HEK293 (cell line): ENCODE data around the gene TRIM47.

Source experiments
- CTCF ChIA-PET: fragments of 350-600 bp; formaldehyde crosslinking; extraction: SDS; loops from one replicate; lab custom pipeline; 2021; ENCODE audit warnings: antibody characterized with exemption; lab: Yijun Ruan, JAX
- POLR2A ChIA-PET: fragments of 300-600 bp; formaldehyde crosslinking; extraction: SDS; loops from one replicate; lab custom pipeline; 2020; ENCODE audit warnings: antibody characterized with exemption, inconsistent platforms; lab: Yijun Ruan, JAX
- H3K27ac ChIP-seq: fragments of 200-500 bp; sonication (Bioruptor generic); 2 replicates; pipeline ENCODE4 v1.5.1; 2014; ENCODE audit warnings: low read depth, low read length, control low read depth, inconsistent platforms; ENCODE audit errors: extremely low read depth
- H3K36me3 ChIP-seq, 2 experiments: fragments of 200-500 bp in 1 of 2; sonication (Bioruptor generic) in 1 of 2; 1 replicate in 1 of 2; 2 replicates in 1 of 2; pipeline ENCODE4 v1.5.1; 2014 to 2017; ENCODE audit warnings: inconsistent platforms in 2 of 2, low read length in 2 of 2; ENCODE audit not compliant: control insufficient read depth in 2 of 2, insufficient read depth in 1 of 2
- H3K4me1 ChIP-seq: fragments of 200-500 bp; sonication (Bioruptor generic); 2 replicates; pipeline ENCODE4 v1.5.1; 2014; ENCODE audit warnings: mild to moderate bottlenecking, low read length, inconsistent platforms; ENCODE audit not compliant: control insufficient read depth, insufficient read depth
- H3K4me3 ChIP-seq: 2 replicates; pipeline ENCODE4 v1.5.1; 2011; ENCODE audit warnings: low read depth, mild to moderate bottlenecking, control low read depth, low read length, moderate library complexity
- H3K9me3 ChIP-seq: fragments of 200-500 bp; sonication (Bioruptor generic); 2 replicates; pipeline ENCODE4 v1.5.1; 2014; ENCODE audit warnings: low read depth, low read length, inconsistent platforms; ENCODE audit not compliant: control insufficient read depth, insufficient read depth
- GFI1B ChIP-seq: fragments of 450-650 bp; formaldehyde crosslinking; IDR thresholded peaks from 2 replicates; pipeline ENCODE4 v1.5.1; 2016; ENCODE audit warnings: missing biosample characterization, missing genetic modification characterization
- RBAK ChIP-seq: fragments of 450-650 bp; formaldehyde crosslinking; IDR thresholded peaks from 2 replicates; pipeline ENCODE4 v1.5.1; 2016; ENCODE audit warnings: missing biosample characterization, missing genetic modification characterization
- YY2 ChIP-seq: fragments of 450-650 bp; formaldehyde crosslinking; IDR thresholded peaks from 2 replicates; pipeline ENCODE4 v1.5.1; 2016; ENCODE audit warnings: missing biosample characterization, missing genetic modification characterization
- ZBTB17 ChIP-seq: fragments of 450-650 bp; formaldehyde crosslinking; IDR thresholded peaks from 2 replicates; pipeline ENCODE4 v1.5.1; 2016; ENCODE audit warnings: missing biosample characterization, missing genetic modification characterization
- ZBTB20 ChIP-seq: fragments of 450-650 bp; formaldehyde crosslinking; IDR thresholded peaks from 2 replicates; pipeline ENCODE4 v1.5.1; 2016; ENCODE audit warnings: missing biosample characterization, missing genetic modification characterization
- ZBTB48 ChIP-seq: fragments of 450-650 bp; formaldehyde crosslinking; IDR thresholded peaks from 2 replicates; pipeline ENCODE4 v1.5.1; 2016; ENCODE audit warnings: missing biosample characterization, missing genetic modification characterization
- ZBTB7A ChIP-seq: fragments of 450-650 bp; formaldehyde crosslinking; IDR thresholded peaks from 2 replicates; pipeline ENCODE4 v1.5.1; 2016; ENCODE audit warnings: low read depth, missing biosample characterization, missing genetic modification characterization
- ZFHX2 ChIP-seq: fragments of 450-650 bp; formaldehyde crosslinking; conservative IDR thresholded peaks from 2 replicates; pipeline ENCODE4 v1.5.1; 2016; ENCODE audit warnings: missing biosample characterization, missing genetic modification characterization
- ZNF10 ChIP-seq: fragments of 450-650 bp; formaldehyde crosslinking; IDR thresholded peaks from 2 replicates; pipeline ENCODE4 v1.5.1; 2017; ENCODE audit warnings: missing biosample characterization, missing genetic modification characterization
- ZNF16 ChIP-seq: fragments of 450-650 bp; formaldehyde crosslinking; IDR thresholded peaks from 2 replicates; pipeline ENCODE4 v1.5.1; 2016; ENCODE audit warnings: low read depth, missing biosample characterization, missing genetic modification characterization
- ZNF169 ChIP-seq: fragments of 450-650 bp; formaldehyde crosslinking; IDR thresholded peaks from 2 replicates; pipeline ENCODE4 v1.5.1; 2016; ENCODE audit warnings: missing biosample characterization, missing genetic modification characterization
- ZNF266 ChIP-seq: fragments of 450-650 bp; formaldehyde crosslinking; IDR thresholded peaks from 2 replicates; pipeline ENCODE4 v1.5.1; 2016; ENCODE audit warnings: missing biosample characterization, missing genetic modification characterization, low read depth
- ZNF354C ChIP-seq: fragments of 450-650 bp; formaldehyde crosslinking; IDR thresholded peaks from 2 replicates; pipeline ENCODE4 v1.5.1; 2016; ENCODE audit warnings: missing biosample characterization, missing genetic modification characterization, low read depth, borderline replicate concordance
- ZNF366 ChIP-seq: fragments of 450-650 bp; formaldehyde crosslinking; conservative IDR thresholded peaks from 2 replicates; pipeline ENCODE4 v1.5.1; 2016; ENCODE audit warnings: missing biosample characterization, missing genetic modification characterization
- ZNF514 ChIP-seq: fragments of 450-650 bp; formaldehyde crosslinking; IDR thresholded peaks from 2 replicates; pipeline ENCODE4 v1.5.1; 2016; ENCODE audit warnings: missing biosample characterization, missing genetic modification characterization
- ZNF600 ChIP-seq: fragments of 450-650 bp; formaldehyde crosslinking; IDR thresholded peaks from 2 replicates; pipeline ENCODE4 v1.5.1; 2016; ENCODE audit warnings: missing biosample characterization, missing genetic modification characterization
- ZNF660 ChIP-seq: fragments of 450-650 bp; IDR thresholded peaks from 2 replicates; pipeline ENCODE4 v1.5.1; 2018; ENCODE audit warnings: missing biosample characterization, mild to moderate bottlenecking, missing genetic modification characterization
- ZNF677 ChIP-seq: fragments of 450-650 bp; IDR thresholded peaks from 2 replicates; pipeline ENCODE4 v1.5.0; 2018; ENCODE audit warnings: missing biosample characterization, mild to moderate bottlenecking, missing genetic modification characterization, moderate library complexity
- ZNF777 ChIP-seq: fragments of 450-650 bp; formaldehyde crosslinking; IDR thresholded peaks from 2 replicates; pipeline ENCODE4 v1.5.1; 2017; ENCODE audit warnings: missing biosample characterization, missing genetic modification characterization, borderline replicate concordance
- ZSCAN30 ChIP-seq: fragments of 450-650 bp; IDR thresholded peaks from 2 replicates; pipeline ENCODE4 v1.5.1; 2018; ENCODE audit warnings: missing biosample characterization, mild to moderate bottlenecking, missing genetic modification characterization, moderate library complexity
- TF ChIP-seq, protein P1 (sequence below): fragments of 450-650 bp; formaldehyde crosslinking; IDR thresholded peaks from 2 replicates; pipeline ENCODE4 v1.5.1; 2017; ENCODE audit warnings: missing biosample characterization, mild to moderate bottlenecking, missing genetic modification characterization, moderate library complexity
- TF ChIP-seq, protein P2 (sequence below): fragments of 450-650 bp; formaldehyde crosslinking; IDR thresholded peaks from 2 replicates; pipeline ENCODE4 v1.5.1; 2016; ENCODE audit warnings: missing biosample characterization, missing genetic modification characterization
- TF ChIP-seq, protein P3 (sequence below): IDR thresholded peaks from 2 replicates; pipeline ENCODE4 v1.6.1; 2011; ENCODE audit warnings: mild to moderate bottlenecking, low read depth, low read length, borderline replicate concordance
- TF ChIP-seq, protein P4 (sequence below): fragments of 450-650 bp; formaldehyde crosslinking; IDR thresholded peaks from 2 replicates; pipeline ENCODE4 v1.5.1; 2016; ENCODE audit warnings: missing biosample characterization, missing genetic modification characterization

TRIM47 gene

DNA sequence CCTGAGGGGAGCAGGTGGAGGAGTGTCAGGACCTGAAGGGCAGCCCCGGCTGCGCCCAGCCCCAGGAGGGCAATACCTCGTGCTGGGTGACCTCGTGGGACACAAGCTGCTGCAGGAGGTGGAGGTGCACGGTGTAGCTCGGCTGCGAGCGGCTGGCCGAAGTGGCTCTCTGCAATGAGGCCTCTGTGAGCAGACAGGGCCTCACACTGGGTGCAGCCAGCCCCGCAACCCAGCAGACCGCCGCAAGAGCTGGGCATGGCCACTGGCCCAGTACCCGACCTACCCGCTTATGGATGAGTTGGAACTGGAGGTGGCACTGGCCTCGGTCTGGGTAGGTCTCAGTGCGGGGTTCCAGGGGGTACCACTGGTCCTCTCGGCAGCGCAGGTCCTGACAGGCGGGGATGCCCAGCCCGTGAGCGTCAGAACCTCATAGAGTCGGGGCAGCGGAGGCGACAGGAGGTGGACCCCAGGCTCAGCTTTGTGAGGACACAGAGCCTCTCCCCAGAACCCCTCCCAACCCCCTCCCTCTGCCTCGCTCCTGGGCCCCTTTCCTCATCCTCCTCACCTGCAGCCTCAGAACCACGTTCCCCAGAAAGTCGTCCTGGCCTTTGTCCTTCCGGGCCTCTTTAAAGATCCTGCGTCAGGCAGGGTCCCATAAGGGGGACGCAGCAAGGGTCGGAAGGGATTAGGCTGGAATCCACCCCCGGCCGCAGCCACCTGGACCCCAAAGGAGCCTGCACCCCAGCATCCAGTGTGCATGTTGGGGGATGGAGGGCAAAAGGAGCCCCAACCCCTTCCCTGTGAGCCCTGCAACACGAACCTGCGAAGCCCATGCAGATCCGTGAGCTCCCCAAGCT is 38.2 kb downstream of the TRIM47 start (continued):
- no peak for TF ChIP-seq ZBTB7A (tag by site-specific recombination)
- TF ChIP-seq RBAK (tag by site-specific recombination): no peak
- TF ChIP-seq, protein P1, sequence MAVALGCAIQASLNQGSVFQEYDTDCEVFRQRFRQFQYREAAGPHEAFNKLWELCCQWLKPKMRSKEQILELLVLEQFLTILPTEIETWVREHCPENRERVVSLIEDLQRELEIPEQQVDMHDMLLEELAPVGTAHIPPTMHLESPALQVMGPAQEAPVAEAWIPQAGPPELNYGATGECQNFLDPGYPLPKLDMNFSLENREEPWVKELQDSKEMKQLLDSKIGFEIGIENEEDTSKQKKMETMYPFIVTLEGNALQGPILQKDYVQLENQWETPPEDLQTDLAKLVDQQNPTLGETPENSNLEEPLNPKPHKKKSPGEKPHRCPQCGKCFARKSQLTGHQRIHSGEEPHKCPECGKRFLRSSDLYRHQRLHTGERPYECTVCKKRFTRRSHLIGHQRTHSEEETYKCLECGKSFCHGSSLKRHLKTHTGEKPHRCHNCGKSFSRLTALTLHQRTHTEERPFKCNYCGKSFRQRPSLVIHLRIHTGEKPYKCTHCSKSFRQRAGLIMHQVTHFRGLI (tag by site-specific recombination): no peak
- no peak for TF ChIP-seq ZSCAN30 (tag by site-specific recombination)
- TF ChIP-seq GFI1B (tag by site-specific recombination): no peak
- no peak for TF ChIP-seq ZBTB17 (tag by site-specific recombination)
- TF ChIP-seq ZNF266 (tag by site-specific recombination): no peak
- TF ChIP-seq, all 188 proteins: peak for 0

DNA sequence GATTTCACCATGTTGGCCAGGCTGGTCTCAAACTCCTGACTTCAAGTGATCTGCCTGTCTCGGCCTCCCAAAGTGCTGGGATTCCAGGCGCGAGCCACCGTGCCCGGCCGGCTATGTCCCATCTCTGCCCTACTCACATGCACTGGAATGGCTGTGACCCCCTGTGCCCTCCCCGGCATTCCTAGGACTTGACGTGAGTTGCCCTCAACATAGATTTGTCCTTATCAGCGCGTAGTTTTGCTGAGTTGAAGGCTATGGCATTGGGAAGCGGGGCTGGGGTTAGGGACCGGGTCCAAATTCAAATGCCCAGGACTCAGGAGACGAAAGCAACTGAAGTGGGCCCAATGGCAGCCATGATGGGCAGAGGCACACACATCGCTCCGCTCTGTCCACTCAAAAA is 40.0 kb downstream of the TRIM47 start:
- Histone ChIP-seq H3K9me3 (no peaks in the 10 kb centered on the region), H3K36me3 (no peaks in the 10 kb centered on the region), H3K4me3 (no peak overlapping the region), H3K27ac (no peak overlapping the region), H3K4me1 (no peaks in the 10 kb centered on the region)
- TF ChIP-seq ZNF354C (tag by site-specific recombination) (no peak), ZBTB48 (tag by site-specific recombination) (peak; percentile 77), ZNF660 (tag by site-specific recombination) (no peak), ZNF16 (tag by site-specific recombination) (no peak), ZNF366 (tag by site-specific recombination) (no peak), ZNF514 (tag by site-specific recombination) (no peak)
- CTCF ChIA-PET: no interaction called here
- POLR2A ChIA-PET: interaction anchor here (0.7 kb wide), 1 partner anchor 15 kb away, joined by 4 read pairs; no protein-coding TSS in a partner anchor

DNA sequence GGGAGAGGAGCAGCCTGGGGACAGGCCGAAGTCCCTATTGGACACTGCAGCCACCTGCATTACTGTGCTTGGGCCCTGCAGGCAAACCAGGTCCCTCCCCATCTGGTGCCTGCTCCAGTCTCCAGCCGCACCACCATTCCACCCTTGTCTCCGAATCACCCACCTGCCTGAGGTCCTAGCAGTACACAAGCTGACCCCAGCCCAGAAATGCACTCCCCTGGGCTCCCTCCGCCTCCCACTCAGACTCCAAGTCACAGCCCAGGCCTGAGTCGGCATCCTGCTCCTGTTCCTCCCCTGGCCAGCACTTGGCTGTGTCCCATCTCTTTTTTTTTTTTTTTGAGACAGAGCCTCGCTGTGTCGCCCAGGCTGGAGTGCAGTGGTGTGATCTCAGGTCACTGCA is 40.5 kb downstream of the TRIM47 start:
- Histone ChIP-seq H3K36me3 (no peaks in the 10 kb centered on the region), H3K4me3 (no peak overlapping the region), H3K9me3 (no peaks in the 10 kb centered on the region), H3K27ac (no peak overlapping the region), H3K4me1 (no peaks in the 10 kb centered on the region)
- ChIA-PET POLR2A (interaction anchor here (1.9 kb wide), 1 partner anchor 17 kb away, joined by 5 read pairs; the partner anchor contains the start of gene WBP2), CTCF (interaction anchor here (1.2 to 2.0 kb wide), 2 partner anchors 8 to 10 kb away, joined by 4 to 13 read pairs; no protein-coding TSS in a partner anchor)
- TF ChIP-seq, protein P2, sequence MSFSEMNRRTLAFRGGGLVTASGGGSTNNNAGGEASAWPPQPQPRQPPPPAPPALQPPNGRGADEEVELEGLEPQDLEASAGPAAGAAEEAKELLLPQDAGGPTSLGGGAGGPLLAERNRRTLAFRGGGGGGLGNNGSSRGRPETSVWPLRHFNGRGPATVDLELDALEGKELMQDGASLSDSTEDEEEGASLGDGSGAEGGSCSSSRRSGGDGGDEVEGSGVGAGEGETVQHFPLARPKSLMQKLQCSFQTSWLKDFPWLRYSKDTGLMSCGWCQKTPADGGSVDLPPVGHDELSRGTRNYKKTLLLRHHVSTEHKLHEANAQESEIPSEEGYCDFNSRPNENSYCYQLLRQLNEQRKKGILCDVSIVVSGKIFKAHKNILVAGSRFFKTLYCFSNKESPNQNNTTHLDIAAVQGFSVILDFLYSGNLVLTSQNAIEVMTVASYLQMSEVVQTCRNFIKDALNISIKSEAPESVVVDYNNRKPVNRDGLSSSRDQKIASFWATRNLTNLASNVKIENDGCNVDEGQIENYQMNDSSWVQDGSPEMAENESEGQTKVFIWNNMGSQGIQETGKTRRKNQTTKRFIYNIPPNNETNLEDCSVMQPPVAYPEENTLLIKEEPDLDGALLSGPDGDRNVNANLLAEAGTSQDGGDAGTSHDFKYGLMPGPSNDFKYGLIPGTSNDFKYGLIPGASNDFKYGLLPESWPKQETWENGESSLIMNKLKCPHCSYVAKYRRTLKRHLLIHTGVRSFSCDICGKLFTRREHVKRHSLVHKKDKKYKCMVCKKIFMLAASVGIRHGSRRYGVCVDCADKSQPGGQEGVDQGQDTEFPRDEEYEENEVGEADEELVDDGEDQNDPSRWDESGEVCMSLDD (tag by site-specific recombination): no peak
- TF ChIP-seq, protein P3, sequence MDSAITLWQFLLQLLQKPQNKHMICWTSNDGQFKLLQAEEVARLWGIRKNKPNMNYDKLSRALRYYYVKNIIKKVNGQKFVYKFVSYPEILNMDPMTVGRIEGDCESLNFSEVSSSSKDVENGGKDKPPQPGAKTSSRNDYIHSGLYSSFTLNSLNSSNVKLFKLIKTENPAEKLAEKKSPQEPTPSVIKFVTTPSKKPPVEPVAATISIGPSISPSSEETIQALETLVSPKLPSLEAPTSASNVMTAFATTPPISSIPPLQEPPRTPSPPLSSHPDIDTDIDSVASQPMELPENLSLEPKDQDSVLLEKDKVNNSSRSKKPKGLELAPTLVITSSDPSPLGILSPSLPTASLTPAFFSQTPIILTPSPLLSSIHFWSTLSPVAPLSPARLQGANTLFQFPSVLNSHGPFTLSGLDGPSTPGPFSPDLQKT: no peak
- TF ChIP-seq ZNF169 (no peak), ZBTB7A (tag by site-specific recombination) (no peak), ZNF777 (tag by site-specific recombination) (no peak), ZNF600 (tag by site-specific recombination) (peak; percentile 34; the same call in 1 of the 2 replicates), ZBTB20 (tag by site-specific recombination) (0 out of 2 replicates have a peak, but pooled peaks have one; percentile 39), ZNF10 (tag by site-specific recombination) (no peak), YY2 (no peak), ZNF677 (tag by site-specific recombination) (no peak), ZFHX2 (tag by site-specific recombination) (peak; percentile 45)
- TF ChIP-seq, protein P4, sequence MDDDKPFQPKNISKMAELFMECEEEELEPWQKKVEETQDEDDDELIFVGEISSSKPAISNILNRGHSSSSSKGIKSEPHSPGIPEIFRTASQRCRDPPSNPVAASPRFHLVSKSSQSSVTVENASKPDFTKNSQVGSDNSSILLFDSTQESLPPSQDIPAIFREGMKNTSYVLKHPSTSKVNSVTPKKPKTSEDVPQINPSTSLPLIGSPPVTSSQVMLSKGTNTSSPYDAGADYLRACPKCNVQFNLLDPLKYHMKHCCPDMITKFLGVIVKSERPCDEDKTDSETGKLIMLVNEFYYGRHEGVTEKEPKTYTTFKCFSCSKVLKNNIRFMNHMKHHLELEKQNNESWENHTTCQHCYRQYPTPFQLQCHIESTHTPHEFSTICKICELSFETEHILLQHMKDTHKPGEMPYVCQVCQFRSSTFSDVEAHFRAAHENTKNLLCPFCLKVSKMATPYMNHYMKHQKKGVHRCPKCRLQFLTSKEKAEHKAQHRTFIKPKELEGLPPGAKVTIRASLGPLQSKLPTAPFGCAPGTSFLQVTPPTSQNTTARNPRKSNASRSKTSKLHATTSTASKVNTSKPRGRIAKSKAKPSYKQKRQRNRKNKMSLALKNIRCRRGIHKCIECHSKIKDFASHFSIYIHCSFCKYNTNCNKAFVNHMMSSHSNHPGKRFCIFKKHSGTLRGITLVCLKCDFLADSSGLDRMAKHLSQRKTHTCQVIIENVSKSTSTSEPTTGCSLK: no peak
